ENCODE results near the gene NEURL1.

DNA sequence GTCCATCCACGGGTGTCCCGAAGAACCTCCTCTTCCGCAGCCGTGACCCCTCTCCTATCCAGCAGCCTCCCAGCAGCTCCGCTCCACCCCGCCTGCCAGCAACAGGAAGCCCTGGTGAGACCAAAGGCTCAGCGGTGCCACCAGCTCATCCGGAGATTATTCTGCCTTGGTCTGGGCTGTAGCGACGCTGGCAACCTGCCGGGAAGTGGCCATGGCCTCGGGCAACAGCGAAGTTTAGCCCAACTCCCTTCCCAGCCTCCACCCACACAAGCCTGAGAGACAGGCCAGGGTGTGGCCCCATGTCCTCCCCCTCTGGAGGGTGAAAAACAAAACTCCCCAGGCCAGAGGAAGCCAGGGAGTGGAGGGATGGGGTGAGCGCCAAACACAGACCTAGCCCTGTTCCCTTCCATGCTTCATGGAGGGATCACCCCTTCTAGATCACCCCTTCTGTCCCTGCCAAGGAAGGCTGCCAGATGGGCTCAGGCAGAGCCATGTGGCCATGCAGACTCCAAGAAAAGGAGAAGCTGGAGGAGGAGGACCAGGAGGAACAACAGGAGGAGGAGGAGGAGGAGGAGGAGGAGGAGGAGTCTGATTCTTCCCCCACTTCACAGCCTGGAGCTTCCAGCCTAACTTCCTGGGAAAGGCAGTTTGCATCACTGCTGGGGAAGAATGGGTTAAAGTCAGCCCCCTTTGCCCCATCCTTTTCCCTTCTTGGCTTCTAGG lies 42.3 kb upstream of the NEURL1 start:
- TF ChIP-seq EZH2 (IDR thresholded peaks at IDR 0.05; ENCODE audit: borderline replicate concordance, insufficient read depth, low read depth, low read length, poor library complexity, severe bottlenecking): no peak
- TF ChIP-seq, protein P1, sequence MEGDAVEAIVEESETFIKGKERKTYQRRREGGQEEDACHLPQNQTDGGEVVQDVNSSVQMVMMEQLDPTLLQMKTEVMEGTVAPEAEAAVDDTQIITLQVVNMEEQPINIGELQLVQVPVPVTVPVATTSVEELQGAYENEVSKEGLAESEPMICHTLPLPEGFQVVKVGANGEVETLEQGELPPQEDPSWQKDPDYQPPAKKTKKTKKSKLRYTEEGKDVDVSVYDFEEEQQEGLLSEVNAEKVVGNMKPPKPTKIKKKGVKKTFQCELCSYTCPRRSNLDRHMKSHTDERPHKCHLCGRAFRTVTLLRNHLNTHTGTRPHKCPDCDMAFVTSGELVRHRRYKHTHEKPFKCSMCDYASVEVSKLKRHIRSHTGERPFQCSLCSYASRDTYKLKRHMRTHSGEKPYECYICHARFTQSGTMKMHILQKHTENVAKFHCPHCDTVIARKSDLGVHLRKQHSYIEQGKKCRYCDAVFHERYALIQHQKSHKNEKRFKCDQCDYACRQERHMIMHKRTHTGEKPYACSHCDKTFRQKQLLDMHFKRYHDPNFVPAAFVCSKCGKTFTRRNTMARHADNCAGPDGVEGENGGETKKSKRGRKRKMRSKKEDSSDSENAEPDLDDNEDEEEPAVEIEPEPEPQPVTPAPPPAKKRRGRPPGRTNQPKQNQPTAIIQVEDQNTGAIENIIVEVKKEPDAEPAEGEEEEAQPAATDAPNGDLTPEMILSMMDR (IDR thresholded peaks at IDR 0.05): no peak
